ENCODE measurements around the gene ZNF780B.

Gene ZNF780B

DNA sequence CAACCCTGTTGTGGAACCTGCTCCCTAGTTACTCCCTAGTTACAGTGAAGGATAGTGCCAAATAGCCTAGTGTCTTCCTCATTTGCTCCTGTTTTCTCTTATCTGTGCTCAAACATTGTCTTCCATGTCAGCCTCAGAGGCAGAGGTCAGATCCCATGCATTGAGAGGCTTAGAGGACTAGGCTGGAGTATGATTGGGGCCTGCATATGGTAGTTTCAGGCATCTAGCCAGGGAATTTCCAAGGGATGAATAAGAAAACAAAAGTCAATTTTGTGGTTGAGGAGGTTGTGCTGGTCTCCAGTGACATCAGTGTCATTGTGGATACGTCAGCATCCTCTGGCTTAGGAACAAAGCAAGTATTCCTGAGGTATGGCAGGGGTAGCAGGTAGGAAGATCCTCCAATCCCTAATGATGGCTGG lies 49.7 kb downstream of the ZNF780B start:
- H3K4me3 ChIP-seq (ENCODE audit: low read depth in 1 of 2, low read length in 2 of 2): no peak overlapping the region
- H3K27ac ChIP-seq (ENCODE audit: low read depth, low read length): no peak overlapping the region
- H3K9me3 ChIP-seq (ENCODE audit: control insufficient read depth in 1 of 2, low read length in 2 of 2): peaks cover 0 to 2% of the 10 kb centered on the region in 2 donors
- H3K9ac ChIP-seq (ENCODE audit: low read depth in 1 of 2, low read length in 2 of 2): no peak overlapping the region
- no peaks in the 10 kb centered on the region for H3K27me3 ChIP-seq (ENCODE audit: control insufficient read depth in 1 of 2, insufficient read depth in 2 of 2, low read length in 2 of 2)
- H3K36me3 ChIP-seq (ENCODE audit: control insufficient read depth in 1 of 2, insufficient read depth in 2 of 2, low read length in 2 of 2): peaks cover 15 to 18% of the 10 kb centered on the region in 2 donors
- H3K4me1 ChIP-seq (ENCODE audit: control insufficient read depth in 1 of 2, insufficient read depth in 2 of 2, low read length in 2 of 2): no peaks in the 10 kb centered on the region

DNA sequence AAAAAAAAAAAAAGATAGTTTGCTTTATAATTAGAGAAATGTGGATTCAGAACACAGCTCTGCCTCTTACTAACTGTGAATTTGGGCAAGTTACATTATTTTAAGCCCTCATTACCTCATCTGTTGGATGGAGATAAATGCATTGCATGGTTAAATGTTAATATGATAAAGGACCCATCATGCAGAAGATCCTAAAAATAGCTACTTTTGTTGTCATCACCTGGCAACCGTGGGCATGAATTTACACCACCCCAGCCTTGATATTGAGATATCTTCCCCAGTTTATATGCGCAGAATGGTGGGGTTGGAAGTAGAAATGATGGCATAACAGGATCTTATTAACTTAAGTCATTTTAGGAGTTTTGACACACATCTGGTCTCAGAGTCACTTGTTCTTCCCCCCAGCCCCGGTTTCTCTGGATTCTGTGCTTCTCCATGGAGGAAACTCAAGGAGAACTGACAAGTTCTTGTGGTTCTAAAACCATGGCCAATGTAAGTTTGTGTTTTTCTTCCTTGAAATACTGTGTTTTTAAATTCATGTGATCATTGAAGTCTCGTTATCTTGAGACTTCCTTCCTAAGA lies 50.2 kb downstream of the ZNF780B start:
- Histone ChIP-seq H3K27me3 (ENCODE audit: control insufficient read depth in 1 of 2, insufficient read depth in 2 of 2, low read length in 2 of 2) (no peaks in the 10 kb centered on the region), H3K9me3 (ENCODE audit: control insufficient read depth in 1 of 2, low read length in 2 of 2) (peaks cover 0 to 2% of the 10 kb centered on the region in 2 donors), H3K36me3 (ENCODE audit: control insufficient read depth in 1 of 2, insufficient read depth in 2 of 2, low read length in 2 of 2) (peaks cover 15 to 18% of the 10 kb centered on the region in 2 donors), H3K27ac (ENCODE audit: low read depth, low read length) (no peak overlapping the region), H3K9ac (ENCODE audit: low read depth in 1 of 2, low read length in 2 of 2) (no peak overlapping the region), H3K4me1 (ENCODE audit: control insufficient read depth in 1 of 2, insufficient read depth in 2 of 2, low read length in 2 of 2) (no peaks in the 10 kb centered on the region), H3K4me3 (ENCODE audit: low read depth in 1 of 2, low read length in 2 of 2) (no peak overlapping the region)

DNA sequence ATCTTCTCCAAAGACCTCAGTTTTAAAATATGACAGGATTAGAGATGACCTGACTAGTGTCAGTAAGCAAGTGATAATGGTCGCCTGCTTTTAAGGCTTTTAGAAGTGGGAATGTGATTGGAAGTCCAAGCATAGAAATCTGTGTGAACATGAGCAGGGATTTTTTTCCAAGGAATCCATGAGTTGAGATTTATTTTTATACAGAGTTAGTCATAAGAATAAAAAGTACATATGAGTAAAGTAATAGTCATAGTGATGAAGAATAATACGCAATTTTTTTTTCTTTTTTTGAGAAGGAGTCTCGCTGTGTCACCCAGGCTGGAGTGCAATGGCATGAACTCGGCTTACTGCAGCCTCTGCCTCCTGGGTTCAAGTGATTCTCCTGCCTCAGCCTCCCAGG lies 57.5 kb downstream of the ZNF780B start:
- no peak overlapping the region for H3K4me3 ChIP-seq (ENCODE audit: low read depth in 1 of 2, low read length in 2 of 2)
- peaks cover 10 to 22% of the 10 kb centered on the region in 2 donors for H3K4me1 ChIP-seq (ENCODE audit: control insufficient read depth in 1 of 2, insufficient read depth in 2 of 2, low read length in 2 of 2)
- H3K27me3 ChIP-seq (ENCODE audit: control insufficient read depth in 1 of 2, insufficient read depth in 2 of 2, low read length in 2 of 2): no peaks in the 10 kb centered on the region
- no peaks in the 10 kb centered on the region for H3K36me3 ChIP-seq (ENCODE audit: control insufficient read depth in 1 of 2, insufficient read depth in 2 of 2, low read length in 2 of 2)
- H3K9ac ChIP-seq (ENCODE audit: low read depth in 1 of 2, low read length in 2 of 2): no peak overlapping the region
- H3K27ac ChIP-seq (ENCODE audit: low read depth, low read length): no peak overlapping the region
- H3K9me3 ChIP-seq (ENCODE audit: control insufficient read depth in 1 of 2, low read length in 2 of 2): peaks cover 0 to 5% of the 10 kb centered on the region in 2 donors

DNA sequence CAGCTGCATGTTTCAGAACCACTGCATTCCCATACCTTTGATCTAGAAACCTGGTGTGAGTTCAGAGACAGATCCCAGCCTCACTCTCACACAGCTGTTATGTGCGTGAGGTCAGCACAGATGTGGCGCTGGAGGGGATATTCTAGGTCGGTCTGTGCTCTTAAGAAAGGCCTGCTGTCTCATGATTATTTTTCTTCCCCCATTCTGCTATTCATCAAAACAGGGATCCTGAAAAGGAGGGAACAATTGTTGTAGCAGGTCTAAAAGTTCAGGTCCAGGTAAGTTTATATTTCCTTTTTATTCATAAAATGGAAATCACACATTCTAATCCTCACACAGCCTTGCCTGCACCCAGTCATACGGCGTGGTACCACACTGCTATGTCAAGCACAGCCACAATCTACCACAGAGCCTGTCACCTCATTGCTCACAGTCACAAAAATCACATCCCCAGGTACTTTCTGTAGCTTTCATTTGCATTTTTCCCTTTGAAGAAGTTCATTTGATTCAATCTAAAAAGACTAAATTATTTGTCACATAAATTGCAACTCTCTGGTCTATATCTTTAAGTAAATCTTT lies 58.3 kb downstream of the ZNF780B start:
- Histone ChIP-seq H3K4me1 (ENCODE audit: control insufficient read depth in 1 of 2, insufficient read depth in 2 of 2, low read length in 2 of 2) (peaks cover 10 to 22% of the 10 kb centered on the region in 2 donors), H3K27ac (ENCODE audit: low read depth, low read length) (no peak overlapping the region)

DNA sequence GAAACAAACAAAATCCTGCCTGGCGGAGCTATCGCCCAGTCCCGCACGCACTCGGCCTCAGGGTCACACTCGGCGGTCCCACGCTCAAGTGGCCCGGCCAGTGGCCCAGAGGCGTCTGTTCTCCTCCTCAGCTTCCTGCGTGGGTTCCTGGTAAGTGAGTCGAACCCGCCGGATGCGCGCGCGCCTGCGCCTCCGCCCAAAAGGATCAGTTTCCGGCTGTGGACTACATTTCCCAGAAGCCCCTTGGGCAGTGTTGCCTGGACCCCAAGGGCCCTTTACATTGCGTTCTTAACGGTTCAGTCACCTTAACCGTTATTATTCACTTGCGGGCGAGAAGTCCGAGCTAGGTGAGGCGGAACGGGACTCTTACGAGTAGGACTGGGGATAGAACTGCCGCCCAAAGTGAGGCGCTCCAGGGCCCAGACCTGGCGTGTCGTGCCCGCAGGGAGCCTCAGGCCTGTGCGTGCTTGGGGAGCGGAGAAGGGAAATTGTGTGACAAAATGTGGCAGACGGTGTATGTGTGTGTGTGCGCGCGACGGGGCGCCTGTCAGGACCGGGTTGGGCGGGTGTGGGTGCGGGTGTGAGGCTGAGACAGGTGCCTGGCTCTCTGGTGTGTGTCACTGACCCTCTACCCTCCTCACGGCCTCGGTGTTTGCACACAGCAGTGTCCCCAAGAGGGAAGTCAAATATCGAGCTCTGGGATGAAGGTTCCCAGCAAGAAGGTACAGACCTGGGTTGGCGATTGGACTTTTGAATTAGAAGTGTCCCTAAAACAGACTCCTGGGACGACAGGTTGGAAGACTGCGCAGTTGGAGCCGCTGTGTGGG lies 59.0 kb downstream of the ZNF780B start, which contains the start of gene ZNF546:
ZNF546 (plus strand) TSS at position 250 of the 827 bp plus-strand sequence. CDS start 1,267 bp downstream, outside the sequence.
- H3K4me3 ChIP-seq (ENCODE audit: low read depth in 1 of 2, low read length in 2 of 2): peak within 1 kb of the TSS; percentile 93 to 94
- peaks cover 0 to 5% of the 10 kb centered on the region in 2 donors for H3K9me3 ChIP-seq (ENCODE audit: control insufficient read depth in 1 of 2, low read length in 2 of 2)
- H3K27ac ChIP-seq (ENCODE audit: low read depth, low read length): peak within 1 kb of the TSS; percentile 68
- H3K27me3 ChIP-seq (ENCODE audit: control insufficient read depth in 1 of 2, insufficient read depth in 2 of 2, low read length in 2 of 2): no peaks in the 10 kb centered on the region
- H3K9ac ChIP-seq (ENCODE audit: low read depth in 1 of 2, low read length in 2 of 2): peak within 1 kb of the TSS; percentile 65 to 87
- peaks cover 10 to 22% of the 10 kb centered on the region in 2 donors for H3K4me1 ChIP-seq (ENCODE audit: control insufficient read depth in 1 of 2, insufficient read depth in 2 of 2, low read length in 2 of 2)
- H3K36me3 ChIP-seq (ENCODE audit: control insufficient read depth in 1 of 2, insufficient read depth in 2 of 2, low read length in 2 of 2): no peaks in the 10 kb centered on the region

More for the DNA sequence above, 58.3 kb downstream of the ZNF780B start:
- no peaks in the 10 kb centered on the region for H3K36me3 ChIP-seq (ENCODE audit: control insufficient read depth in 1 of 2, insufficient read depth in 2 of 2, low read length in 2 of 2)
- peak overlapping the region; percentile 93 to 94 for H3K4me3 ChIP-seq (ENCODE audit: low read depth in 1 of 2, low read length in 2 of 2)
- no peaks in the 10 kb centered on the region for H3K27me3 ChIP-seq (ENCODE audit: control insufficient read depth in 1 of 2, insufficient read depth in 2 of 2, low read length in 2 of 2)
- H3K9me3 ChIP-seq (ENCODE audit: control insufficient read depth in 1 of 2, low read length in 2 of 2): peaks cover 0 to 5% of the 10 kb centered on the region in 2 donors
- peak overlapping the region; percentile 65 to 87 for H3K9ac ChIP-seq (ENCODE audit: low read depth in 1 of 2, low read length in 2 of 2)

DNA sequence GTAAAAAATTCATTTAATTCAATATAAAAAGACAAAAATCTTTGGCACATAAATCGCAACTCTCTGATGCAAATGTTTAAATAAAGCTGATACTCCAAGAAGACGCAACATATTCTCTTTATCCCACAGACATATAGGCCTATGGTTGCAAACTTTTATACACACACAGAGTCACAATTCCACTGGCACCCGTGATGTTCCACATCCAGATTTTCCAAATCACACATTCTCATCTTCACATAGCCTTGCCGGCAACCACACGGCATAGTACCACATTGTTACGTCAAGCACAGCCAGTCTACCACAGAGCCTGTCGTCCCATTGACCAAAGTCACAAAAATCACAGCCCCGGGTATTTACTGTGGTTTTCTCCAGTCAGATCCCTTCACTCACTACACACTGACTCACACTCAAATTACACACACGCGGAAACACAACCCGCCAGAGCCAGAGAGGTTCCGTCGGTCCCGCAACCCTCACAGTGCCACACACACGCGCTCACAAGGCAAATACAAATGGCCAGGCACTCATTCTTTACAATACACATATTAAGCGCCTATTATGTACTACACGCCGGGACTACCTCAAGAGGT lies 59.7 kb downstream of the ZNF780B start:
- Histone ChIP-seq H3K27ac (ENCODE audit: low read depth, low read length) (peak overlapping the region; percentile 59), H3K4me3 (ENCODE audit: low read depth in 1 of 2, low read length in 2 of 2) (peak overlapping the region; percentile 93 to 94), H3K36me3 (ENCODE audit: control insufficient read depth in 1 of 2, insufficient read depth in 2 of 2, low read length in 2 of 2) (no peaks in the 10 kb centered on the region), H3K27me3 (ENCODE audit: control insufficient read depth in 1 of 2, insufficient read depth in 2 of 2, low read length in 2 of 2) (no peaks in the 10 kb centered on the region), H3K9me3 (ENCODE audit: control insufficient read depth in 1 of 2, low read length in 2 of 2) (peaks cover 0 to 5% of the 10 kb centered on the region in 2 donors), H3K4me1 (ENCODE audit: control insufficient read depth in 1 of 2, insufficient read depth in 2 of 2, low read length in 2 of 2) (peaks cover 10 to 22% of the 10 kb centered on the region in 2 donors), H3K9ac (ENCODE audit: low read depth in 1 of 2, low read length in 2 of 2) (peak overlapping the region; percentile 65 to 87)

DNA sequence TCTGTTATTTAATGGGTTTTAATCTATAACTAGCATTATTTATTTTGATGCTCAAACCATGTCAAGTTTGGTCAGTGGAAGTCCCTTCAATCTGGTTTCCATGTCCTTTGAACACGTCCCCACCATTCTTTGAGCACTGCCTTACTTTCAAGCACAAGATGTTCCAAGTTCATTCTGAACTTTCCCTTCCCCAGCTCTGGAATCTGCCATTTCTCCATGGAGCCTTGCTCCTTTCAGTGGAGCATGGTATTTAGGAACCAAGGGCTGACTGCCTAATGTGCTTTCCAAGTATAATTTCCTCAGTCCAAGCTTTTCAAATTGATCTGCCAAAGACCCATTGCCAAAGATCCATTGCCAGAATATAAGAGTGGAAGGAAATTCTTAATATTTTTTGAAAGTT lies 60.2 kb downstream of the ZNF780B start:
- H3K27me3 ChIP-seq (ENCODE audit: control insufficient read depth in 1 of 2, insufficient read depth in 2 of 2, low read length in 2 of 2): no peaks in the 10 kb centered on the region
- H3K9ac ChIP-seq (ENCODE audit: low read depth in 1 of 2, low read length in 2 of 2): no peak overlapping the region
- H3K27ac ChIP-seq (ENCODE audit: low read depth, low read length): no peak overlapping the region
- H3K9me3 ChIP-seq (ENCODE audit: control insufficient read depth in 1 of 2, low read length in 2 of 2): peaks cover 0 to 5% of the 10 kb centered on the region in 2 donors
- peaks cover 10 to 22% of the 10 kb centered on the region in 2 donors for H3K4me1 ChIP-seq (ENCODE audit: control insufficient read depth in 1 of 2, insufficient read depth in 2 of 2, low read length in 2 of 2)
- H3K4me3 ChIP-seq (ENCODE audit: low read depth in 1 of 2, low read length in 2 of 2): peak overlapping the region; percentile 93 to 94
- H3K36me3 ChIP-seq (ENCODE audit: control insufficient read depth in 1 of 2, insufficient read depth in 2 of 2, low read length in 2 of 2): no peaks in the 10 kb centered on the region

DNA sequence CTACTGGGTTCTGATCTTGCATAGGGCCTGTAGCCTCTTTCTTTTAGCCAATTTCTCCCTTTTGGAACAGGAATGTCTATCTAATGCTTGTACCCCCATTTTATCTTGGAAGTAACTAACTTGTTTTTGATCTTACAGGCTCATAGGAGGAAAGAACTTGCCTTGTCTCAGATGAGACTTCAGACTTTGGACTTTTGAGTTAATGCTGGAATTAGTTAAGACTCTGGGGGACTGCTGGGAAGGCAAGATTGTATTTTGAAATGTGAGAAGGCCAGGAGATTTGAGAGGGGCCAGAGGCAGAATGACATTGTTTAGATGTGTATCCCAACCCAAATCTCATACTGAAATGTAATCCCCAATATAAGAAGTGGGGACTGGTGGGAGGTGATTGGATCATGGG lies 61.7 kb downstream of the ZNF780B start:
- Histone ChIP-seq H3K9ac (ENCODE audit: low read depth in 1 of 2, low read length in 2 of 2) (no peak overlapping the region), H3K9me3 (ENCODE audit: control insufficient read depth in 1 of 2, low read length in 2 of 2) (peaks cover 0 to 5% of the 10 kb centered on the region in 2 donors), H3K36me3 (ENCODE audit: control insufficient read depth in 1 of 2, insufficient read depth in 2 of 2, low read length in 2 of 2) (no peaks in the 10 kb centered on the region), H3K27me3 (ENCODE audit: control insufficient read depth in 1 of 2, insufficient read depth in 2 of 2, low read length in 2 of 2) (no peaks in the 10 kb centered on the region), H3K27ac (ENCODE audit: low read depth, low read length) (no peak overlapping the region), H3K4me1 (ENCODE audit: control insufficient read depth in 1 of 2, insufficient read depth in 2 of 2, low read length in 2 of 2) (peaks cover 10 to 22% of the 10 kb centered on the region in 2 donors), H3K4me3 (ENCODE audit: low read depth in 1 of 2, low read length in 2 of 2) (peak overlapping the region in 1 of 2 donors; percentile 18)

DNA sequence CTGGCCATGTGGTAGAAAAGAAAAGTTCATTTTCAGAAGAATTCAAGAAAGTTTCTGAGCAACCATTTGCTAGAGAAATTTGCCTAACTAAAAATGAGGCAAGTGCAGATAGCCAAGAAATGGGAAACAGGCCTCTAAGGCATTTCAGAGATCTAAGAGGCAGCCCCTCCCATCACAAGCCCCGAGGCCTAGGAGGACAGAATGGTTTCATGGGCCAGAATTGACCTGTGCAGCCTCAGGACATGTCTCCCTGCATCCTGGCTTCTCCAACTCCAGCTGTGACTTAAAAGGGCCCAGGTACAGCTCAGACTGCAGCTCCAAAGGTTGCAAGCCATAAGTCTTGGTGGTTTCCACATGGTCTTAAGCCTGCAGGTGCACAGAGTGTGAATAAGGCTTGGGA lies 62.4 kb downstream of the ZNF780B start:
- Histone ChIP-seq H3K9me3 (ENCODE audit: control insufficient read depth in 1 of 2, low read length in 2 of 2) (peaks cover 0 to 5% of the 10 kb centered on the region in 2 donors), H3K4me3 (ENCODE audit: low read depth in 1 of 2, low read length in 2 of 2) (no peak overlapping the region), H3K9ac (ENCODE audit: low read depth in 1 of 2, low read length in 2 of 2) (no peak overlapping the region)

More for the DNA sequence above, 62.4 kb downstream of the ZNF780B start:
- Histone ChIP-seq H3K4me1 (ENCODE audit: control insufficient read depth in 1 of 2, insufficient read depth in 2 of 2, low read length in 2 of 2) (peaks cover 10 to 22% of the 10 kb centered on the region in 2 donors), H3K27me3 (ENCODE audit: control insufficient read depth in 1 of 2, insufficient read depth in 2 of 2, low read length in 2 of 2) (no peaks in the 10 kb centered on the region), H3K27ac (ENCODE audit: low read depth, low read length) (no peak overlapping the region), H3K36me3 (ENCODE audit: control insufficient read depth in 1 of 2, insufficient read depth in 2 of 2, low read length in 2 of 2) (no peaks in the 10 kb centered on the region)

Measured in duodenal mucosa (tissue), 2 donors.